Fibroblast of peridontal ligament (primary cell): ENCODE data around the gene PSAT1.

Experiments used
- DNase-seq: peaks from one replicate; pipeline ENCODE4 v3.0.0-alpha.2; 2010; ENCODE audit errors: extremely low read depth

The PSAT1 gene

DNA sequence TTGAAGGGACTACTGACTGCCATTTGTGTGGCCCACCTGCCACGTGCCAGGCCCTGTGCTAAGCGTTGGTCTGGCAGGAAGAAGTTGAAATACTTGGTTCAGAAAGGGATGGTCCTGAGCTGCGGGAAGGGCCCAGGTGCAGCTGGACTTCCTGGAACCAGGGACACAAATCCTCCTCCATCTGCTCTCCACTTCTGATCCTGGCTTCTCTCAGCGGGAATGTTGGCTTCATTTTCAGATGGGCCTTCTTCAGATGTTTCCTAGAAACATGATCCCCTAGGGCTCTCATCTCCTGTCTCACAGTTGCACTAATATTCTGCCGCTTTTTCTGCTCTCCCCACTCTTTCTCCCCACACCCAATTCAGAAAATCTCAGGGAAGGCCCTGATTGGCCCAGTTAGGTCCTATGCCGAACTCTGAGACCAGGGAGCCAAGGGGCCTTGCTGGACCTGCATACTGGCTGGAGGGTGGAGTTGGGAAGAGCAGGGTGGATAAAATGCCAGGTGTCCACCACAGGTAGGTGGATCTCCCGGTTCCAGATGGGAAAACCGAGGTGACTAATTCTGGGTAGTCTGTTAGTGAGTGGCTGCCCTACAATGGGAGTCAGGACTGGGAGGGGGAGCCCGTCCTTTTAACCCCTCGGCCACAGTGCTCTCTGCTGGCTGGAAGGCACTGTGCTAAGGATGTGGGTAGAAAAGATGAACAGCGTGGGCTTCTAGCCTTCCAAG, 19.4 kb downstream of the PSAT1 start:
- no peak for DNase-seq

DNA sequence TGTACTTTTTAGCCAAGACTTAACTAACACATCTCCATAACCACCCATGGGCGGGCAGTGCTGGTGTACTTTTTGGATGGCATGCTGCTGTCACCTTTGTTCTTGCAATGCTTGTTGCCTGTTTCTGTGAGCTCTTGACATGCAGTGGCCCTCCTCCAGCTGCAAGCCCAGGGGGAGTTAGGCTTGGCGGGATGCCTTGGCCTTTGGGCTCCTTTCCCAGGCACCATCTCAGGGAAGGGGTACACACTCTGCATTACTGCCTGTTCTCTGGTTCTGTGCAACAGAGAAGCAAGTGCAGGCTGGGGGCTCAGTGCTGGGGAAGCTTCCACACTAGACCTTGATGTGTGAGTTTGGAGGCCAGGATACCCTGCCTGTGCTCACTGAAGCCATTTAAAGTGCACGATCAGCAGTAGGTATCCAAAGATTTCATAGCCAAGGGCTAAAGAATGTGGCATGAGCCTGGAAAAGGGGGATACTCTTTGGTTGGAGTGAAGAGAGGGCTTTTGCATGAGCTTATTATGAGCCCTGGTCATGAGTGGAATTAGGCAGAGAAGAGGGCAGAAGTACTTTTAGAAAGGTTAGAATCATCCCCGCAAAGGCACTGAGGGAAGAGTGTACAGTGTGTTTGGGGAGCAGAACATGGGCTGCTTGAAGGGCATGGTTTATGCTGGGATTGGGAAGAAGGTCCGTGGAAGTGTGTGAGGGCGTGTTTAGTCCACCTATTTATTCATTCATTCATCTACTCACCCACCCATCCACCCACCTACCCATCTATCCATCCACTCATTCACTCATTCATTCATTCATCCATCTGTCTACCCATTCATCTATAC, 22.5 kb downstream of the PSAT1 start:
- no peak for DNase-seq

DNA sequence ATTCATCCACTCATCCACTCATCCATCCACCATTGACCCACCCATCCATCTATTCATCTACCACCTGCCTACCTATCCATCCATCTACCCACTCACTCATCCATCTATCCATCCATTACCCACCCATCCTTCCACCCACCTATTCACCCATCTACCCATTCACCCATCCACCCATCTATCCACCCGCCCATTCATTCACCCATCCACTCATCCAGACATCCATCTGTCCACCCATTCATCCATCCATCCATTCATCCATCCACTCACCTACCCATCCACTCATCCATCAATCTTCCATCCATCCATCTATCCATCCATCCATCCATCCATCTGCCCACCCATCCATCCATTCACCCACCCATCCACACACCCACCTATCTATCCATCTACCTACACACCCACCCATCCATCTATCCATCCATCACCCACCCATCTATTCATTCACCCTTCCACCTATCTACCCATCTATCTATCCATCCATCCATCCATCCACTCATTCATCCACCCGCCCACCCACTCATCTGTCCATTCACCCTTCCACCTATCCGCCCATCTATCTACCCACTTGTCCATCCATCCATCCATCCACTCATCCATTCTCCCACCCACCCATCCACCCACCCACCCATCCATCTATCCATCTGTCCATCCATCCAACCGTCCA, 23.2 kb downstream of the PSAT1 start:
- DNase-seq = no peak

DNA sequence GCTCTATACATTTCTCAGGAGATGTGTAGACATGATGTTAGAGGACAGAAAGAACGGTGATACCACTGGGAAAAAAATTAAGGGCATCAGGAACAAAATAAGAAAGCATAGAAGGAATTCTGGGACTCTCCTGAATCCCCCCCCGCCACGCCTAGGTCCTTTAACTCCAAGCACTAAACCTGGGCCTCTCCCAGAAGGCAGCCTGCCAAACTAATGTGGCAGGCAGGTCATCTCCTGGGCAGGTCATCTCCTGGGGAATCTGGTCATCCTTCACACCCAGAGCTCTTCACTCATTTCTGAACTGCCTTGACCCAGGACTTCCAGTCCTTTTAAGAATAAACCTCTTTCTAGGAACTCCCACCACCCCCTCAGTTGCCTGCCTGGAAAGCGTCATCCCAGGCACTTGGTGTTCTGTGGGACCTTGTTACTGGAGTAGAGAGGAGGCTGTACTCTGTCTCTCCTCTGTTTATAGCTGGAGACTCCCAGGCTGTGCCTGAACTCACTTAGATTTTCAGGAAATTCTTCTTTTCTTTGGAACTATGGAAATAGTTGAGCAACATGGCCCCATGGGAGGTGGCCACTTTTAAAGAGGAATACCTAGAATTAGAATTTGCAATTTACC, 24.1 kb downstream of the PSAT1 start:
- DNase-seq = no peak

GRCh38 chr9:78321505-78321904, 24.6 kb downstream of the PSAT1 start:
- no peak for DNase-seq

- DNase-seq = no peak
Measured at GRCh38 chr9:78324068-78324650, 27.2 kb downstream of the PSAT1 start.

DNA sequence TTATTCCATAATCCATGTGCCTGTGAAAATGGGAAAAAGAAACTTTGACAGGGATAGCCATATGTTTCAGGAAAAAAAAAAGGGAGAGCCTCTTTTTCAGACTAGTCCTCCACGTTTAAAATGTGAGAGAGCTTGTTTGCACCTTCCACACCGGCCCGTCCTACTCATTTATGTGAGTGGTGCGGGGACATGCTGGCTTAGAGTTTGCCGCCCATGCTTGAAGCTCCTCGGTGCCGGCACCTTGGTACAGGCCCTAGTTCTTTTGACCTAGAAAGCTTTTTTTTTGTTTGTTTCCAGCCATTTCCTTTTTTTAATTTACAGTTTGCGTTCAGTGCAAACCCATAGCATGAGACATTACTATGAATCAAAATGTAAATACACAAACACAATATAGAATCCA, 27.8 kb downstream of the PSAT1 start:
- no peak for DNase-seq

GRCh38 chr9:78325343-78325742, 28.4 kb downstream of the PSAT1 start:
- DNase-seq = no peak

GRCh38 chr9:78325846-78326360, 29.0 kb downstream of the PSAT1 start:
- DNase-seq = no peak

DNA sequence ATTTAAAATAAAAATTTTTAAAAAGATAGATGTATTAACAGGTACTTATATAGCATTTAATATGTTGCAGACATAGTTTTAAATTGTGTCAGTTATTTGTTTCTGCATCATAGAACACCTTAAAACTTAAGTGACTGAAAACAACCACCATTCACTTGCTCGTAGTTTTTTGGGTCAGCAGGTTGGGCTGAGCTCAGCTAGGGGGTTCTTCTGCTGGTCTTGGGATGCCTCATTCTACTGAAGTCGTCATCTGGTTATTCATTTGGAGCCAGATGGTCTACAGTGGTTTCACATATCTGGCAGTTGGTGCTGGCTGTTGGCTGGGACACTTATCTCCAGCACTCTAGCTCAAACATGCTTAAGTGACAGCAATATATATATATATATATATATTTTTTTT, 29.6 kb downstream of the PSAT1 start:
- DNase-seq = no peak

DNA sequence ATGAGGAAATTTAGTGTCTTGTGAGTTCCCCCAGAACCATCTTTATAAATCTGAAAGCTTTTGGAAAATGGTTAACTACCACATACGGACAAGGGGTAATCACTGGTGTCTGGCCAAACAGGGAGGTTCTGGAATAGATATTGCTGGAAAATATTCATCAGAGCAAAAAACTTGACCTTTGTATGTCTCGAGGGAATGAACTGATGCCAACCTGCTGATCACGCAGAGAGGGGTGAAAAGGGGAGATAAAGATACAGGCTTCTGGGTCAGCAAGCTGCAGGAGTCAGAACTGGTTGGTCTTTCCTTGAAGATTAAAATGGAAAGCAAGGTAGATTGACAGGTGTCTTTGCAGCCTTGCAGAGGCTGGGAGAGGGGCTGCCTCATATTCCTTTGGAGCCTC, 35.5 kb downstream of the PSAT1 start:
- no peak for DNase-seq

- DNase-seq = no peak
Measured at GRCh38 chr9:78348848-78349247, 51.9 kb downstream of the PSAT1 start.

- DNase-seq = no peak
Measured at GRCh38 chr9:78351816-78352215, 54.9 kb downstream of the PSAT1 start.

- DNase-seq = no peak
Measured at GRCh38 chr9:78354324-78354973, 57.5 kb downstream of the PSAT1 start.

DNA sequence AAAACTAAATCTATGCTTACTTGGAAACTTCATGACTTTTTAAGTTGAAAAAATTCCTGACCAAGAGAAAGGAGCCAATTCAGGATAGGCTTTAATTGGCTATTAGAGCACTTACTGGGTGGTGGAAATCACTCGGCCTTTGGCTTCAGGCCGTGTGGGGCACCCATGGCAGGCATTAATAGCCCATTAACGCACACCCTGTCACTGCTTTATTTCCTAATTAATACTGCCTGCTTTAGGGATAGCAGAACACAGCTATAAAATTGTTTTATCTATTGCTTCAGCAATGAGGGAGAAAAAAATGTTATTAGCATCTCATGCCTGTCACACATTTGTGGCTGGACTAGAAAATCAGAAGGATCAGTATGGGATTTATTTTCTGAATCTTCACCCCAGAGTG, 58.1 kb downstream of the PSAT1 start:
- no peak for DNase-seq

DNA sequence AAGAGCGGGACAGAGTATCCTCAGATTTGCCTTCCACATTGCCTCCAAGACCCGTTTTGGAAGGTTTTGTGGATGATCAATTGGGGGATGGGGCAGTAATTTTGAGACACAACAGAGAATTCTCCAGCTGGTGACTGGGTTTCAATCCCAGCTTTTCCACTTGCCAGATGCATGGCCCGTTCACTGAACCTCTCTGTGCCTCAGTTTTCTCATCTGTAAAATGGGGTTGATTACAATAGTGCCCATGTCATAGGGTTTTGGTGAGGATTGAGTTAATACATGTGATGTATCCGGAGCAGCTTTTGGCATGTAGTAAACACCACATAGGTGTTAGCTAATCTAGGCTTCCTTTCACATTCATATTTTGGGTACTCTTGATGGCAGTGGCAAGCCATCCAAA, 59.7 kb downstream of the PSAT1 start:
- no peak for DNase-seq

- DNase-seq = no peak
Measured at GRCh38 chr9:78357165-78357873, 60.4 kb downstream of the PSAT1 start.

GRCh38 chr9:78358329-78359051, 61.6 kb downstream of the PSAT1 start:
- no peak for DNase-seq

DNA sequence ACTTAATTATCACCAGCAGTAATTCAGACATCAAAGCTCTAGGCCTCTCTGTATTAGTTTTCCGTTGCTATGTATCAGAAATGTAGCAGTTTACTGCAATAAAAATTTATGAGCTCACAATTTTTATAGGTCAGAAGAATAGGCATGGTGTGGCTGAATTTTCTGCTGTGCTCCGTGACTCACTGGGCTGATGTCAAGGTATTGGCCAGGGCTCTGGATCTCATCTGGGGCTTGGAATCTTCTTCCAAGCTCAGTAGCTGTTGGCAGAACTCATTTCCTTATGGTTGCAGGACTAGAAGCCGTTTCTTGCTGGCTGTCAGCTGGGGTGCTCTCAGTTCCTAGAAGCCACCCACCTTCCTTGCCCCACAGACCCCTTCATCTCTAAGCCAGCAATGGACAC, 66.3 kb downstream of the PSAT1 start:
- DNase-seq = peak; percentile 23
